HepG2 (cell line): ENCODE results near the gene GRK6. TPM values are rescaled to one million over a fixed set of nuclear protein-coding genes. Genes with fewer than 3 reads are reported as not detected.

ENCODE experiments used
- ATAC-seq: fragments of 200-7000 bp; cut with Tn5 transposase; 3 replicates; pipeline ENCODE4 v1.9.1; 2020; ENCODE audit warnings: mild to moderate bottlenecking, moderate library complexity
- BruUV-seq: library from RNA; stranded (reverse); fragments of 400-500 nt; replicated peaks from 2 replicates; lab custom pipeline; 2021; lab: Mats Ljungman, UMichigan
- CTCF ChIA-PET: fragments of 300-600 bp; formaldehyde crosslinking; extraction: SDS; loops from one replicate; lab custom pipeline; 2021; ENCODE audit warnings: low total read pairs, inconsistent platforms, low intra/inter-chr PET ratio; lab: Yijun Ruan, JAX
- POLR2A ChIA-PET: fragments of 350-600 bp; sonication (Branson Sonifier 250); formaldehyde crosslinking; loops from one replicate; lab custom pipeline; 2020; ENCODE audit warnings: antibody characterized with exemption, inconsistent platforms; lab: Yijun Ruan, JAX
- DNase-seq: peaks from one replicate; pipeline ENCODE4 v3.0.0-alpha.2; 2015; ENCODE audit warnings: low spot score
- FAIRE-seq: peaks from 3 replicates; lab custom pipeline; 2011; peaks lifted over from hg19 to GRCh38; lab: Jason Lieb, UNC
- H2AFZ ChIP-seq: one replicate; pipeline ENCODE4 v1.6.1; 2011; ENCODE audit warnings: low read length, inconsistent platforms
- H3K27ac ChIP-seq: fragments of 300-600 bp; 3 replicates; pipeline ENCODE4 v1.8.0; 2011; ENCODE audit warnings: mixed run types, mild to moderate bottlenecking, mixed read lengths, low read length, inconsistent platforms; ENCODE audit not compliant: insufficient read depth; ENCODE audit errors: extremely low read length
- H3K27me3 ChIP-seq, 2 experiments: fragments of 200-600 bp in 1 of 2; 2 replicates in 1 of 2; 3 replicates in 1 of 2; pipeline versions ENCODE4 v1.6.0 to v1.8.0; 2011; ENCODE audit warnings: low read length in 2 of 2, mild to moderate bottlenecking in 2 of 2, moderate library complexity in 2 of 2, inconsistent platforms in 1 of 2; ENCODE audit not compliant: insufficient read depth in 2 of 2, control insufficient read depth in 1 of 2
- H3K36me3 ChIP-seq, 2 experiments: fragments of 200-600 bp in 1 of 2; replicated peaks in 1 of 2; 2 replicates in 1 of 2; 3 replicates in 1 of 2; pipeline versions ENCODE4 v1.5.1 to v1.8.0; 2011; ENCODE audit warnings: low read length in 2 of 2, inconsistent platforms in 1 of 2; ENCODE audit not compliant: insufficient read depth in 2 of 2, control insufficient read depth in 1 of 2
- H3K4me1 ChIP-seq: 2 replicates; pipeline ENCODE4 v1.5.1; 2012; ENCODE audit warnings: low read length, inconsistent platforms; ENCODE audit not compliant: insufficient read depth
- H3K4me2 ChIP-seq: 2 replicates; pipeline ENCODE4 v1.6.0; 2011; ENCODE audit warnings: low read depth, low read length, inconsistent platforms
- H3K4me3 ChIP-seq, 3 experiments: fragments of 200-600 bp in 1 of 3; sonication (generic), shearing (Covaris generic) in 1 of 3; replicated peaks in 1 of 3; 2 replicates each; pipeline ENCODE4 v1.5.1; 2011 to 2016; ENCODE audit warnings: low read length in 3 of 3, inconsistent platforms in 2 of 3, low read depth in 2 of 3, mild to moderate bottlenecking in 2 of 3, control low read depth in 1 of 3, mixed read lengths in 1 of 3; ENCODE audit not compliant: insufficient read depth in 1 of 3
- H3K79me2 ChIP-seq: one replicate; pipeline ENCODE4 v1.6.1; 2011; ENCODE audit warnings: low read length, inconsistent platforms; ENCODE audit not compliant: insufficient read depth
- H3K9ac ChIP-seq: 2 replicates; pipeline ENCODE4 v1.6.0; 2011; ENCODE audit warnings: mild to moderate bottlenecking, low read depth, low read length, inconsistent platforms; ENCODE audit not compliant: insufficient read depth
- H3K9me3 ChIP-seq: 2 replicates; pipeline ENCODE4 v1.5.1; 2012; ENCODE audit warnings: mild to moderate bottlenecking, low read length
- H4K20me1 ChIP-seq: 2 replicates; pipeline ENCODE4 v1.6.0; 2011; ENCODE audit warnings: inconsistent platforms, mild to moderate bottlenecking, low read length, moderate library complexity; ENCODE audit not compliant: insufficient read depth
- AGO1 ChIP-seq: fragments of 200-400 bp; formaldehyde crosslinking; IDR thresholded peaks from 2 replicates; pipeline ENCODE4 v1.6.1; 2017; ENCODE audit warnings: mild to moderate bottlenecking, low read depth, low read length, moderate library complexity; ENCODE audit not compliant: poor library complexity, severe bottlenecking
- DBP ChIP-seq: sonication (generic); formaldehyde crosslinking; IDR thresholded peaks from 2 replicates; pipeline ENCODE4 v1.4.0; 2020; ENCODE audit warnings: missing genetic modification reagents; ENCODE audit errors: not compliant biosample characterization
- FOXK2 ChIP-seq: fragments of 450-650 bp; IDR thresholded peaks from 2 replicates; pipeline ENCODE4 v1.6.1; 2016
- FOXP4 ChIP-seq: sonication (generic); formaldehyde crosslinking; IDR thresholded peaks from 2 replicates; pipeline ENCODE4 v1.4.0; 2020; ENCODE audit warnings: missing genetic modification reagents
- GABPB1 ChIP-seq: IDR thresholded peaks from 2 replicates; pipeline ENCODE4 v1.6.1; 2016; ENCODE audit warnings: mild to moderate bottlenecking, missing genetic modification reagents, moderate library complexity, missing compliant biosample characterization
- KLF9 ChIP-seq: IDR thresholded peaks from 2 replicates; pipeline ENCODE4 v1.6.1; 2016; ENCODE audit warnings: low read depth
- MNT ChIP-seq: fragments of 450-650 bp; IDR thresholded peaks from 2 replicates; pipeline ENCODE4 v1.6.1; 2016
- MZF1 ChIP-seq: sonication (generic); formaldehyde crosslinking; IDR thresholded peaks from 2 replicates; pipeline ENCODE4 v1.8.1; 2023; ENCODE audit warnings: mild to moderate bottlenecking, missing genetic modification reagents, borderline replicate concordance
- WGBS: methylation state at CpG from one replicate; pipeline ENCODE4 v1.1.6; 2017; ENCODE audit warnings: low lambda C conversion rate; 5-methylcytosine and 5-hydroxymethylcytosine counted together
- in situ Hi-C: cut with HindIII; loops from 2 replicates; pipeline ENCODE4 v1.10.0; 2017; ENCODE audit warnings: low pct_unique_long_range_greater_than_20kb; ENCODE audit not compliant: extremely low pct_ligation_motif_present
- intact Hi-C: fragments of 100-400 bp; cut with micrococcal nuclease; formaldehyde crosslinking; loops from one replicate; pipeline ENCODE4 v1.10.0; 2022; ENCODE audit not compliant: unreplicated experiment
- polyA plus RNA-seq, 8 experiments: library from polyadenylated mRNA; depleted of rRNA in 3 of 8; stranded (reverse) in 7 of 8; unstranded in 1 of 8; fragments of >200 nt; fragmentation: Illumina TruSeq in 4 of 8; extraction: Trizol in 4 of 8; gene quantifications; 2 replicates each; pipeline versions ENCODE4 v1.2.1 to v1.2.3, GENCODE V29; 2011 to 2016; ENCODE audit warnings: low read depth in 4 of 8, missing spikeins in 1 of 8, mixed read lengths in 1 of 8; ENCODE audit not compliant: insufficient read depth in 1 of 8
- total RNA-seq, 5 experiments: library from RNA; depleted of rRNA; stranded (reverse); fragments of >200 nt; fragmentation: Illumina TruSeq; extraction: Trizol; gene quantifications; 2 replicates each; pipeline ENCODE4 v1.2.3, GENCODE V29; 2016; ENCODE audit warnings: low read depth in 1 of 5

GRK6 gene
- total and polyA plus RNA-seq, 2 of the 13 experiments (the other 11 are each of a cell fraction or from before 2014, with no cell fraction given): 13.2 to 19.9 TPM

- WGBS: 93% methylated on average over 7 of the region's 14 CpGs
- no peak for FAIRE-seq
- peaks cover 46% of the 10 kb centered on the region for H3K4me1 ChIP-seq
Observed at GRCh38 chr5:177471610-177472356, 45.3 kb downstream of the GRK6 start.

More at GRCh38 chr5:177471610-177472356, 45.3 kb downstream of the GRK6 start:
- intact Hi-C loops: no loop called here
- peak overlapping the region; percentile 92 for H3K4me2 ChIP-seq
- H3K27me3 ChIP-seq: no peaks in the 10 kb centered on the region
- BruUV-seq: no TSS peak
- H3K4me3 ChIP-seq: peak overlapping the region; percentile 65 to 77 (median 73); a peak in 5 of 6 replicates
- no peak overlapping the region for H2AFZ ChIP-seq
- H3K9me3 ChIP-seq: no peaks in the 10 kb centered on the region
- no peak for DNase-seq
- POLR2A ChIA-PET: interaction anchor here (1.0 to 2.8 kb wide), 5 partner anchors 14 to 93 kb away, joined by 5 to 17 read pairs (median 9); no protein-coding TSS in a partner anchor
- H3K36me3 ChIP-seq: peaks cover under 1 to 5% of the 10 kb centered on the region in 2 experiments; a peak in 3 of 5 replicates
- peak overlapping the region; percentile 67 for H3K9ac ChIP-seq
- peaks cover 9% of the 10 kb centered on the region; the same call in 1 of the 2 replicates for H4K20me1 ChIP-seq
- in situ Hi-C loops: loop anchor here (25.0 kb wide), 1 partner anchor 359 kb away; no protein-coding TSS in a partner anchor
- no peak for ATAC-seq
- no peak overlapping the region for H3K27ac ChIP-seq
- TF ChIP-seq FOXP4 (CRISPR knock-in tag) (no peak), DBP (CRISPR knock-in tag) (no peak), GABPB1 (no peak), KLF9 (CRISPR knock-in tag) (no peak), MZF1 (no peak), MNT (no peak), FOXK2 (no peak), AGO1 (peak; percentile 69)
- peaks cover 3% of the 10 kb centered on the region for H3K79me2 ChIP-seq
- CTCF ChIA-PET: no interaction called here
